ENCODE data around the gene FLRT3. TPM values are rescaled to one million over a fixed set of nuclear protein-coding genes. Genes with fewer than 3 reads are reported as not detected.
A peak's percentile ranks its signal among the peaks of the same experiment; 100 is the strongest.

The FLRT3 gene
- total RNA-seq, 2 donors from 2014 or later, result 81.7 to 112 TPM

GRCh38 chr20:14319704-14320103, 17.7 kb downstream of the FLRT3 start:
- Histone ChIP-seq H3K9me3 (ENCODE audit: control insufficient read depth, low read length) (no peaks in the 10 kb centered on the region), H3K36me3 (ENCODE audit: control insufficient read depth, insufficient read depth, low read length) (peaks cover 10% of the 10 kb centered on the region), H3K27ac (ENCODE audit: low read depth, low read length) (no peak overlapping the region), H3K4me3 (ENCODE audit: low read length) (no peak overlapping the region), H3K9ac (ENCODE audit: extremely low read depth, low read length, poor library complexity, severe bottlenecking) (no peak overlapping the region), H3K4me1 (ENCODE audit: control insufficient read depth, insufficient read depth, low read length) (no peaks in the 10 kb centered on the region), H3K27me3 (ENCODE audit: control insufficient read depth, insufficient read depth, low read length, poor library complexity, severe bottlenecking) (no peaks in the 10 kb centered on the region)
- DNase-seq, result no peak
- Mint-ChIP-seq H3K4me3 (no peak overlapping the region), H3K9me3 (no peaks in the 10 kb centered on the region), H3K27me3 (ENCODE audit: insufficient read depth) (no peaks in the 10 kb centered on the region), H3K4me1 (peaks cover 12% of the 10 kb centered on the region), H3K27ac (no peak overlapping the region), H3K36me3 (ENCODE audit: low read depth) (peaks cover 2% of the 10 kb centered on the region)
- 87% methylated on average over 1 of the region's 1 CpG; no CpG with 5 or more reads in 1 of the 2 experiments for WGBS, 2 experiments (ENCODE audit: insufficient coverage in 1 of 2, insufficient read length in 1 of 2)
- TF ChIP-seq CTCF (conservative IDR thresholded peaks at IDR 0.05), result no peak

- no peak for TF ChIP-seq CTCF (conservative IDR thresholded peaks at IDR 0.05)
- no peaks in the 10 kb centered on the region for H3K36me3 Mint-ChIP-seq (ENCODE audit: low read depth)
- Histone ChIP-seq H3K4me1 (ENCODE audit: control insufficient read depth, insufficient read depth, low read length) (peaks cover 4% of the 10 kb centered on the region), H3K27me3 (ENCODE audit: control insufficient read depth, insufficient read depth, low read length, poor library complexity, severe bottlenecking) (no peaks in the 10 kb centered on the region), H3K27ac (ENCODE audit: low read depth, low read length) (no peak overlapping the region), H3K36me3 (ENCODE audit: control insufficient read depth, insufficient read depth, low read length) (no peaks in the 10 kb centered on the region), H3K9me3 (ENCODE audit: control insufficient read depth, low read length) (no peaks in the 10 kb centered on the region), H3K4me3 (ENCODE audit: low read length) (peak overlapping the region; percentile 27), H3K9ac (ENCODE audit: extremely low read depth, low read length, poor library complexity, severe bottlenecking) (no peak overlapping the region)
- no peak for DNase-seq
- H3K9me3 Mint-ChIP-seq, result no peaks in the 10 kb centered on the region
- no peaks in the 10 kb centered on the region for H3K27me3 Mint-ChIP-seq (ENCODE audit: insufficient read depth)
- 53 to 60% methylated on average over 1 of the region's 2 CpGs for WGBS, 2 experiments (ENCODE audit: insufficient coverage in 1 of 2, insufficient read length in 1 of 2)
- no peak overlapping the region for H3K4me3 Mint-ChIP-seq
- H3K27ac Mint-ChIP-seq, result peak overlapping the region; percentile 49
- H3K4me1 Mint-ChIP-seq, result peaks cover 24% of the 10 kb centered on the region
Observed at GRCh38 chr20:14313341-14314020, 23.9 kb downstream of the FLRT3 start.

- WGBS, 2 experiments (ENCODE audit: insufficient coverage in 1 of 2, insufficient read length in 1 of 2), result 100% methylated on average over 2 of the region's 2 CpGs; no CpG with 5 or more reads in 1 of the 2 experiments
- H3K27me3 ChIP-seq (ENCODE audit: control insufficient read depth, insufficient read depth, low read length, poor library complexity, severe bottlenecking), result no peaks in the 10 kb centered on the region
- Mint-ChIP-seq H3K4me3 (no peak overlapping the region), H3K36me3 (ENCODE audit: low read depth) (no peaks in the 10 kb centered on the region), H3K9me3 (no peaks in the 10 kb centered on the region), H3K27me3 (ENCODE audit: insufficient read depth) (no peaks in the 10 kb centered on the region), H3K4me1 (peaks cover 21% of the 10 kb centered on the region), H3K27ac (no peak overlapping the region)
- no peak for TF ChIP-seq CTCF (conservative IDR thresholded peaks at IDR 0.05)
- H3K36me3 ChIP-seq (ENCODE audit: control insufficient read depth, insufficient read depth, low read length), result no peaks in the 10 kb centered on the region
- no peak overlapping the region for H3K4me3 ChIP-seq (ENCODE audit: low read length)
- H3K9ac ChIP-seq (ENCODE audit: extremely low read depth, low read length, poor library complexity, severe bottlenecking), result no peak overlapping the region
- no peak overlapping the region for H3K27ac ChIP-seq (ENCODE audit: low read depth, low read length)
- no peaks in the 10 kb centered on the region for H3K9me3 ChIP-seq (ENCODE audit: control insufficient read depth, low read length)
- peak; percentile 50 for DNase-seq
- peaks cover 4% of the 10 kb centered on the region for H3K4me1 ChIP-seq (ENCODE audit: control insufficient read depth, insufficient read depth, low read length)
Observed at GRCh38 chr20:14312001-14312400, 25.4 kb downstream of the FLRT3 start.
